HUDEP-2 (cell line): ENCODE data around the gene DOK7.

ENCODE experiments used
- DNase-seq, 76 experiments: peaks; one replicate each; lab custom pipeline; 2025; ENCODE audit not compliant: unreplicated experiment in 76 of 76; lab: John Stamatoyannopoulos, UW

Gene DOK7

DNA sequence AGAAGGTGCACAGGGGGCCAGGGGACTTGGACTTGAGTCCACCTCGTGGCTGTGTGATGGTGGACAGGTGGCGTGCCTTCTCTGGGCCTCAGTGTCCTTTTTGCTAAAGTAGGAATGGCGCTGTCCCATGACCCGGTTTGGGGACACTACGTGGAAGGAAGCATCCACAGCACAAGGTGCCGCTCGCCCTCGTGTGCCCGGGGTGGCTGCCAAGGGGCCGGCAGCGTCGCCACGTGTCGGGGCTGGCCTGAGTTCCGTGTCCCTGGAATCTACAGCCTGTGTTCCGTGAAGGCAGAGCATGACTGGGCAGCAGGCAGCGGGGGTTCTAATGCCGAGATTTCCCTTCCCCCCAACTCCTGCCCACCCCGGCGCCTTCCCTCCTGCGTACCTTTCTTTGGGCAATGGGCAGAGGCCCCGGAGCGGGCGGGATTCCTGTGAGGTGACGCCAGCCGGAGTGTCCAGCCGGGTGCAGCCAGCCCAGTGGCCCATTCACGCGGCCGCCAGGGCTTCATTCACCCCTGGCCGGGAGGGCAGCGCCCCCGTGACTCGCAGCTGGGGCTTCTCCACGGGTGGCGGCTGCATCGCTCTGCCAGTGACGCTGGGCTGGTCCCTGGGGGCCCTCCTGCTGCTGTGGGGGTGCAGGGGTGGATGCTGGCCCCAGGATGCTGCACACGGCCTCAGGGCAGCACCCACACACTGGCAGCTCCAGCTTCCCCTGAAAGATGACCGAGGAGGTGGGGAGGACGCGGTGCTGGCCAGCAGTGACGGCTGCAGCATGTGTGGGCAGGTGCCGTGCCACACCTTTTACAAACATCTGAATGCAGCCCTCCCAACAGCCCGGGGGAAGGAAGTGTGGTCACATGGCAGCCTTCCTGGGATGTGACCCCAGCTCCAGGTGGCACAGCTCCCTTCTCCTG is 21.2 kb downstream of the DOK7 start:
- DNase-seq: no peak

DNA sequence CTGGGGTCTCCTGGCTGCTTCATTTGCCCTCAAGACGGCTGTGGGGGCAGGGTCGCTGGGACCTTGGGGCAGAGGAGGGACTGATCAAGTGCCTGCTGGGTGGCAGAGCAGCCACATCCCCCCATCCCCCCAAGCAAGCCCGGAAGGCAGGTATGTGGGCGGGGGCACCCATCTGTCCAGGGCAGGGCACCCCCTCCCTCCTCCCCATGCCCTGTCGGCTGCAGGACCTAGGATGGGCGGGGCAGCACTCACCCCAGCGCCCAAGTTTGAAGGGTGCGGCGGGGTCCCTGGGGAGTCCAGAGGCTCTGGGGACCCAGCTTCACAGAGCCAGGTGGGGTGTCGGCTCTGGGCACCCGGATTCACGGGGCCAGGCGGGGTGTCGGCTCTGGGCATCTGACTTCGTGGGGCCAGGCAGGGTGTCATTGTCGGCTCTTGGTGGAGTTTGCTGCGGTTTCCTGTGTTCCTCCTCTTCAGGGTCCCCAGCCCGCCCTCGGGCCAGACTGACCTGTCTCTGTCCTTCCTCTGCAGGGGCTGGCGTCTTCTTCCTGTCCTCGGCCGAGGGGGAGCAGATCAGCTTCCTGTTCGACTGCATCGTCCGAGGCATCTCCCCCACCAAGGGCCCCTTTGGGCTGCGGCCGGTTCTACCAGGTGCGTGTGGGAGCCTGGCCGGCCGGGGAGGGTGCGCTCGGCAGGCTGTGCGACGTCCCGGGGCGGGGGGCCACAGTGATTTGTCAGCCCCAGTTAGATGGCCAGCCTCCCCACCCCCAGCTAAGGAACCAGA is 22.1 kb downstream of the DOK7 start:
- no peak for DNase-seq

DNA sequence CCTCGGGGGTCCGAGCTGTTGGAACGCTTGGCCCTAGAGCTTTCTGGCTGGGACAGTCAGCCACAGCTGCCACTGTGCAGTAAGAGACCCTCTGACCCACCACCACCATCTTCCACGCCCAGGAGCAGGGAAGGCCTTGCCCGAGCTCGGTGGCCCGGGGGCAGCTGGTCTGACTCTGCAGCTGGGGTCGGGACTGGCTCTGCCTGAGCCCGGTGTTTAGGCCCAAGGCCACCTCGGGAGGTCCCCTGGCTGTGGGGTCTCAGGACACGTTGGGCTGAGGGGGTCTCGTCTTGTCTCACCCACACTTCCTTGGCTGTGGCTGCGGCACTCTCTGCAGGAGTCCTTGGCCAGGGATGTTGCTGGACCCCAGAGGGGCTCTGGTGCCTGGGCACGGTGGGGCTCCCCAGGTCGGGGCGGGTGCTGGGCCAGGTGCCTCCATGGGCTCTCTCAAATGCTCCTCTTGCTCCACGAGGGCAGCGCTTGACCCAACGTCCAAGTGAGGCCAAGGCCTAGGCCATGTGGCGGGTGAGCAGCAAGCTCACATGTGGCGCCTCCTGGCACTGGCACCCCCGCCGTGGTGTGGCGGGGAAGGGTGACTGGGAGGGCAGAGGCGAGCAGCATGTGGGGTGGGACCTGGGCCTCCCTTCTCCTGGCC is 22.9 kb downstream of the DOK7 start:
- DNase-seq: no peak

DNA sequence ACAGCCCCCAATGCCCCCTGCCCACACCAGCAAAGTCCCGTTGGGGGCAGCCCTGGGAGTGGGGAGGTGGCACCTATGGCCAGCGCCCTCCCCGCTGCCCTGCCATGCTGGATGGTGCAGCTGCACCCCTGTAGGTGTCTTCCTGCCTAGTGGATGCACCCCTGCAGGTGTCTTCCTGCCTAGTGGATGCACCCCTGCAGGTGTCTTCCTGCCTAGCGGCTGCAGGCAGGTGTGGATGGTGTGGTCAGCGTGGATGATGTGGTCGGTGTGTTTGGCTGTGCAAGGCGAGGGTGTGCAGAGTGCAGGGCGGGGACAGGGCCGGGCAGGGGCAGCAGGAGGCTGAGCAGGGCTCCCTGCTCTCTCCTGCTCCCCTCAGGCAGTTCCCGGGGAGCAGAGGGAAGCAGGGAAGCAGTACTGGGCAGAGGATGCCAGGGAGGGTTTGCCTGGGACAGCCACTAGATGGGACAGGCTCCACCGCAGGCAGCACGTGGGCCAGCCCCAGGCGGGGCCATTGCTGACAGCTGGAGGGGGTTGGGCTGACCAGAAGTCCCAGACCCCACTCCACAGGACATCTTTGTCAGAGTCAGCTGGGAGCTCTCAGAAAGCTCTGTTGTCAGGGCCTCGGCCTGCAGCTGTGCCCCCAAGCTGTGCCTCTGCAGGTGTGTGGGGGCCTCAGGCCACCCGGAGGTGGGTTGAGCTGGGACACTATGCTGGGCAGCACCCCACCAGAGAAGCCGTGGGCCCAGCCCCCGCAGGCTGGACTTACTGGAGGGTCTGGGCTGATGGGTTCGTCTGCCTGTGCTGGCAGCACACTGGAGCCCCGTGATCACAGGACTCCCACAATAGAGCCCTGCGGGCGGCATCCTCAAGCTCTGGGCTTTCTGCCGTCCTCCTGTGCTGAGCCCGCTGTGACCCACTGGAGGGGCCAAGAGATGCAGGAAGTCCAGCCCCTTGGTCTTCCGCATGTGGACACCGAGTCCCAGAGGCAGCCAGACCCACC is 23.7 kb downstream of the DOK7 start:
- no peak for DNase-seq

DNA sequence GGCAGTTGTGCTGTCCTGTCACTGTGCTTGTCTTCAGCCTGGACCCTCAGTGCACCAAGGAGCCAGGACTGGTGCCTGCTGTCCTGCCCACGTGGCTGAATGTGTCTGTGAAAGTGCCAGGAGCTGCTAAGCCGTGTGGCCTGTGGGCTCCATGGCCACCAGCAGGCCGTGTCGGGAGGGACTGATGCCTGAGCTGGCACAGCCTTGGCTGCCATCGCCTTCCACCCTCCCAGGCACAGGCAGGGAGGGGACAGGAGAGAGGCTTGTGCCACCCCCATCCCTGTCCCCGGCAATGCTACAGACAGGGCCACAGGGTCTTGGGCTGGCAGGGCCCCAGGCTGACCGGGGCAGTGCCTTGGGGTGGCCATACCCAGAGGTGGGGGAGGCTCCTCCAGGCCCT is 24.8 kb downstream of the DOK7 start:
- no peak for DNase-seq

DNA sequence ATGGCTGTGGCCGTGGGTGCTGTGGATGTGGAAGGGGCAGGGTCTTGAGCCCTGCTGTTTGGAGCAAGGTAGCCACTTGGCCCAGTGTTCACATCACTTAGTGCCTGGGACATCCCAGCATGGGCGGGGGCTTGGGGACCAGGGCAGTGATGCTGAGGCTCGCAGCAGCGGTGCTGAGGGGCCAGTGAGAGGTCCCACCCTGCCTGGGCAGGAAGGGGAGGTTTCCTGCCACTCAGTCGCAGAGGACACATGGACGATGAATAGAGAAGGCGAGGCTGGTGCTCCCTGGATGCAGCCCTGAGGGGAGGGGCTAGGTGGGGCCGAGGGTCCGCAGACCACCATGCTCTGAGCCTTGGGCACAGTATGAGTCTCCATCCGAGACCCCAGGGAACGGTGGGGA is 25.7 kb downstream of the DOK7 start:
- no peak for DNase-seq

DNA sequence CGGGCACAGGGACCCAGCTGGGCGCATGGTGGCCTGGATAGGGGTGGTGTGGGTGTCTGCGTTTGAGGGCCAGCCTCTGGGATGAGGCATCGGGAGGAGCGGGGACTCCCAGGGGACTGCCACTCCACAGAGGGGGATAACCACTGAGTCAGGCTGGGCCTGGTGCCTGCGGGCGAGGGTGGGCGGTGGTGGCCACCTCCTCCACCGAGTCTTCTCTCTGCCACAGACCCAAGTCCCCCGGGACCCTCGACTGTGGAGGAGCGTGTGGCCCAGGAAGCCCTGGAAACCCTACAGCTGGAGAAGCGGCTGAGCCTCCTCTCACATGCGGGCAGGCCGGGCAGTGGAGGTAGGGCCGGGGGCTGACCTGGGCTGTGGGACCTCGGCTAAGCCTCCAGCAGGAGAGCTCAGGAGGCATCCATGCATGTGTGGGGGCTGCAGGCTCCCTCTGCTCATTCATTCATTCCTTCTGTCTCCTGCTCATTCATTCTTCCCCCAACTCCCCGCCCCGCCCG is 26.4 kb downstream of the DOK7 start:
- DNase-seq: no peak

DNA sequence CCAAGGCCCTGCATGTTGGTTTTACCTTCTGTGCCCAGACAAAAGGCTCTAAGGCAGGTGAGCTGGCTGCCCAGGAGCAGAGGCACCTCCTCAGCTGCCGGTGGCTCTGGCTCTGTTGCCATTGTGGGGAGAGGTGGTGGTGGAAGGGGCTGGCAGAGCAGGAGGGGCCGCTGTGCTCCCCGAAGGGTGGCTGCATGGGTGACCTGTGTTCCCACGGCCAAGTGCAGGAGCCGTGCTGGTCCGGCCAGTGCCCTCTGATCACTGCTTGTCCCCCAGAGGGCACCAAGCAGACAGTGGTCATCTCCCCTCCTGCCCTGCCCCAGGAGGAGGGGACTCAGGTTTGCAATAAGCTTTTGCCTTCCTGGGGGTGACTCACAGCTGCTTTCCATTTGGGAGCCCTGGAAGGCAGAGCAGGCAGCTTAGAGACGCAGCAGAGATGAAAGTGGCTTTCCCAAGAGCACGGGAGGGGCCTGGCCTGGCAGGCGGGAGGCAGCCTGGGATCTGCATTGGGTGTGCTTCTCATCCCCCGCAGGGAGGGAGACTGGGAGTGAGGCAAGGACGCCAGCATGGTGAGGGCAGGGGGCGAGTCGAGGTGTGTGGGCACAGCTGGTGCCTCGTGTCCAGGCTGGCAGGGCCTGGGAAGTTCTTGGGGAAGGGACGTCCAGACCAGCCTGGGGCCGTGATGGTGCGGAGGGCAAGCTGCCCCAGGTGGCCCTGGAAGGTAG is 28.7 kb downstream of the DOK7 start:
- DNase-seq: no peak

DNA sequence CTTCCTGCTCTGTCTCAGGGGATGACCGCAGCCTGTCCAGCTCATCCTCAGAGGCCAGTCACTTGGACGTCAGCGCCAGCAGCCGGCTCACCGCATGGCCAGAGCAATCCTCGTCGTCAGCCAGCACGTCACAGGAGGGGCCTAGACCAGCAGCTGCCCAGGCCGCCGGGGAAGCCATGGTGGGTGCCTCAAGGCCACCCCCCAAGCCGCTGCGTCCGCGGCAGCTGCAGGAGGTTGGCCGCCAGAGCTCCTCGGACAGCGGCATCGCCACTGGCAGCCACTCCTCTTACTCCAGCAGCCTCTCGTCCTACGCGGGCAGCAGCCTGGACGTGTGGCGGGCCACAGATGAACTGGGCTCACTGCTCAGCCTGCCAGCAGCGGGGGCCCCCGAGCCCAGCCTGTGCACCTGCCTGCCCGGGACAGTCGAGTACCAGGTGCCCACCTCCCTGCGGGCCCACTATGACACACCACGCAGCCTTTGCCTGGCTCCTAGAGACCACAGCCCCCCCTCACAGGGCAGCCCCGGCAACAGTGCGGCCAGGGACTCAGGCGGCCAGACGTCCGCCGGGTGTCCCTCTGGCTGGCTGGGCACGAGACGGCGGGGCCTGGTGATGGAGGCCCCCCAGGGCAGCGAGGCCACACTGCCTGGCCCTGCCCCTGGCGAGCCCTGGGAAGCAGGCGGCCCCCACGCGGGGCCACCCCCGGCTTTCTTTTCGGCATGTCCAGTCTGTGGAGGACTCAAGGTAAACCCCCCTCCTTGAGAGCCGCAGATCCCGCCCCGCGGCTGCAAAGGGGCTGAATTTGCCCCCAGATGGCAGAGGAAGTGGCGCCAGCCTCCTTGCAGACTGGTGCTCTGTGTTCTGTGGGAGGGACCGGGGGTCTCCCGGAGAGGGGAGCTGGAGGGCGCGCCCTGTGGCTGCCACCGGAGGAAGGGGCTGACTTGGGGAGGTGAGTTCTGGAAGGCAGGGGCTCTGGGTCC is 29.9 kb downstream of the DOK7 start:
- DNase-seq: no peak

DNA sequence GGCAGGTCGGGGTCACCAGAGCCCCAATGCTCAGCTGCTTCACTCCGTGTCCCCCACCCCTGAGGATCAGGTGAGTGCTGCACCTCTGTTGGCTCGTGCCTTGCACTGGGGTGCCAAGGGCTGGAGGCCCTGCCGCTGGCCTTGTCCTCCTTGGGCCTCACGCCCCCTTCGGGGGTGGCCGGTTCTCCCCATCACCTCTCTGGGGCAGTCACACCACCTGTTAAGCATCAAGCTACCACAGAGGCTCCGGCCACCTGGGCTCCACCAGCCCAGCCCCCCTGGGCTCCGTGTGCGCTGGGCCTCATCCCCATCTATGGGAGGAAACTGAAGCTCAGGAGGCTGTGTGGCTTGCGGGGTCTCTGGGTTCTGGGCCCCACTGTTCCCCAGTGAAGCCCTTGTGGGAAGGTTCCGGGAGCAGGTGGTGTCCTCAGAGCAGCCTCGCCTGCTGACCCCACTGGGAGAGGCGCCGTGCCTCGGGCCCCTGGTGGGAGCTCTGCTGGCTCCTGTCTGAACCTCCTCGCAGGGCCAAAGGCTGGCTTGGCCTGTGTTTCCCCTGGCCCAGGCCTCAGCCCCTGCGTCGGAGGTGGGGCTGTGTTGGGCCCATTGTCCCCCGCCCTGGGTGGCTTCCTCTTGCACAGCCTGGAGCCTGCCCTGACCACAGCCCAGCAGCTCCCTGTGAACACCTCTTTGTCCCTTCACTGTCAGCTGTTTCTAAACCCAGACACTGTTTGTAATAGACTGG is 30.8 kb downstream of the DOK7 start:
- no peak for DNase-seq

DNA sequence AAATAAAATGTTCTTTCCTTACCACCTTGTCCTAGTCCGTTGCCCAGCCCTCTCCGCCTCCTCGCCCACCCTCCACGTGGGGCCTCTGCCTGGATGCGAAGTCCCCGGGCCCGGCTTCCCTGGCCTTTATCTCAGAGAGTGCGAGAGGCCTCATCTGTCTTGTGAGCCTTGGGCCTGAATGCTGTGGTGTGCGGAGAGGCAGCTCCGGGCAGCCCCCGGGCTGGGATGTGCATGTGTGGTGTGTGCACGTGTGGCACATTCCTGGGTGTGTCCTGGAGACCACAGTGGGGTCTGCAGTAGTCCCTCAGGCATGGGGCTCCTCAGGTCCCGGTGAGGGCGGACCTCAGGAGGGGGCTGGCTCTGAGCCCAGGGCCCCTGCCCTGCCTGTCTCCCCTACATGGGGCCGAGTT is 31.4 kb downstream of the DOK7 start:
- no peak for DNase-seq

DNA sequence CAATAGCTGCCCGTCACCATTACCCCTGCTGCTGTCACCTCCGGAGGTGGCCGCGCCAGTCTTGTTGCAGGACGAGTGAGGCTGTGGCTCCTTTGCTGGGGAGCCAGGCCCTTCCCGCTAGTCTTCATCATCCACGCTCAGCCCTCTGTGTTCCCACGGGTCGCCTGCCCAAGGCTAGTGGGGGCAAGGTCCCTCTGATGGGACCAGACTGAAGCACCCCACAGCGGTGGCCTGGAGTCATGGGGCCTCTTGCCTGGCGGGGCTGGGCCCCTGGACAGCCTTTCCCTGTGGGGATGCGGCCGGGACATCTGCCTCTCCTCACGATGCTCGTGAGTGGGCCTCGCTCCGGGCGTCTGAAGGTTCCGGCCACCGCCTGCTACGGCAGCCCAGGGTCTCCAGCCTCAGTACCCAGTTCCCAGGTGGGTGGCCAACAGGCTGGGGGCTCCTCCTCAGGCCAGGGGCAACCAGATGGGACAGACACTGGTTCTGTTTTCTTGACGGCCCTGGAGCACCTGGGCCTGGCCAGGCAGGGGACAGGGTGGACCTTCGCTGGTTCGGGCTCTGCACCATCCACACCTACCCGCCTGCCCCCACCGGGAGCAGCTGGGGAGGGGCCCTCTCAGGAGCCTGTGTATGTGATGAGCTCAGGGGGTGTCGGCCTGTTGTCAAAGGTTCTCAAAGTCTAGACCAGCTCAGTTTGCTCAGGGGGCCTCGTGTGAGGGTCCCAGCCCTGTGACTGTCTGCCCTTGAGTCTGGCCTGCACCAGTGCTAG is 32.3 kb downstream of the DOK7 start:
- no peak for DNase-seq

DNA sequence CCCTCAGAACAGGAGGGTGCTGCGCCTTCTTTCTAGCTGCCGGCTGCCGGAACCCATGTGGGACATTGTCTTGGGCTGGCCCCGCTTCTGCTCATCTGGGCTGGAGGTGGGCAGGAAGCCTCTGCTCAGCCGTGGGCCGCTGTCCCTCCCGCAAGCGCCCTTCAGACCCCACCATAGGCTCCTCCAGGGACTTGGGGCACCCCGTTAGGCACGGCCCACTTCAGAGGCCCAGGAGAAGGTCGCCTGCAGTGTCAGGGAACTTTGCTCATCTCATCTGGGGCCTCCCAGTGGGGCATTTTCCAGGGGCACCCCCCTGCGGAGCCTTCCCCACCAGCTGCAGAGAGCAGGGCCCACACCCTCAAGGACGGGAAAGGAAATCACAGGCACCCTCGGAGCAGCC is 32.9 kb downstream of the DOK7 start:
- no peak for DNase-seq

DNA sequence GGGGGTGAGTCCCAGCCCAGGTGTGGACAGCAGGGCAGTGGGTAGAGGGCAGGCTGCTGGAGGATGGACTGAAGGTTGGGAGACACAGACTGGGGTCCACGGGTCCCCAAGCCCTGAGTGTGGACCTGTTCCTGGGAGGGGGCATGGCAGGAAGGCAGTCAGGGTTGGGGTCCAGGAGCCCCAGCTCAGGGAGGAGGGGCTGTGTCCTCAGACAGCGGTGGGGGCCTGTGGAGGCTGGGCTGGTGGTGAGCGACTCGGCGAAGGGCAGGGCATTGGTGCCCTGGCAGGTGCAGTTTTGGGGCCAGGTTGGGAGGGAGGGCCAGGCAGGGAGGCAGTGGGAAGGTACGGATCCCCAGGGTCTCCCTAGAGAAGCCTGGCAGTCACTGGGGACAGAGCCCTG is 34.0 kb downstream of the DOK7 start:
- DNase-seq: no peak

DNA sequence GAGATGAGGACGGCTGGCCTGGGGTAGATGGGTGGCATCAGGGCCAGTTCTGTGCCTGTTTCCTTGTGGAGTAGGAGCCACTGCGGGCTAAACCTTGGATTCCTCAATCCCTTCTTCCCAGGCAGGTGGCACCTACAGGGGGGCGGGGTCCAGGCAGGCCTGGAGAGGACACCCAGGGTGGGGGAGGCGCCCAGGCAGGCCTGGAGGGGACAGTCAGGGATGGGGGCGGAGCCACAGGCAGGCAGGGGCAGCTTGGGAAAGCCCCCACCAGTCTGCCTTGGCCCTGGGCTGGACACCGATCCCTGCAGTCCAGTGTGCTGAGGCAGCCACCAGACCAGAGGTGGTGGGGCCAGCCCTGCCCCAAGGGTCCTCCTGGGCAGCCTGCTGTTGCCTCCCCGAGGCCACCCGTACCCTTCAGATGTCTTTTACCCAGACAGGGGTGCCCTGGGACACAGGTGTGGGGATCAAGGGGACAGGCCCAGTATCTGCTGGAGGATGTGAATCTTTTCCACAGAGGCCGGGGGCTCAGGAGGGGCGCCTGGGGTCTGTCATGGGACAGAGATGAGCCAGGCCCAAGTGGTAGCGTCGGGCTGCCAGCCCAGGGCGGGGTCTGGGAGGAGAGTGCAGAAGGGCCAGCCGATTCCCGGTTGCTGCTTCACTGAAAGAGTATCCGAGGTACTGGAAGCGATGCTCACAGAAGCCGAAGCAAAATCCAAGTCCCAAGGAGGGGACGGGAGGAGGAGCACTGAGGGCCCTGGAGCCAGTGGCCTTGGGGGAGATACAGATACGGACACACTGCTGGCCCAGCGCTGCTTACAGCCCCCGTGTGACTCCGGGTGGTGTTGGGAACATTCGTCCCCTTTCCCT is 34.6 kb downstream of the DOK7 start:
- no peak for DNase-seq

DNA sequence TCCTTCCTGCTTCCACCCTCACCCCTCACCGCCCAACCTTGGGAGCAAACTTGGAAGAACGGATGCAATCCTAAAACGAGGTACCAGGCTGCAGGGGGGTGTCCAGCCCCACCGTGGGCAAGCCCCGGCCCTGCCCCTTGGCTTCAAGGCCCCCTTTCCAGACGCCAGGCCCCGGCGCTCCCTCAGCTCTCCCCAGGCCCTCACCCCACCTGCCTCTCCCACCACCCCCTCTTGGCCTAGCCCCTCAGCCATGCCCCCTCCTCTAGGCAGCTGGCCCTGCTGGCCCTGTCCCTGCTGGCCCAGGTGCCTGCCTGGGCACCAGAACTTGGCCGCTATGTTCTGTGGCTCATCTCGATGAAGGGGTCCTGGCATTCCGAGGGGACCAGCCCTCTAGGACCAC is 35.3 kb downstream of the DOK7 start:
- DNase-seq: no peak
